ENCODE data around the gene NUDT8.
"Not testable (repeated sequence)": the region's sequence is repeated elsewhere in the genome, so short reads cannot be mapped to it uniquely, and the experiment has no call there.

- not testable (repeated sequence) for TF ChIP-seq LEF1 (IDR thresholded peaks at IDR 0.05; ENCODE audit: borderline replicate concordance); SUZ12 (IDR thresholded peaks at IDR 0.05); SP1 (IDR thresholded peaks at IDR 0.05); FOXM1 (IDR thresholded peaks at IDR 0.05; ENCODE audit: borderline replicate concordance); TARDBP (IDR thresholded peaks at IDR 0.05); ARNT (IDR thresholded peaks at IDR 0.05); ZNF384 (IDR thresholded peaks at IDR 0.05); CTBP1 (IDR thresholded peaks at IDR 0.05; ENCODE audit: borderline replicate concordance); FOXA1 (IDR thresholded peaks at IDR 0.05); L3MBTL2 (conservative IDR thresholded peaks at IDR 0.05)
Measured at GRCh38 chr11:67597963-67598362, 31.8 kb downstream of the NUDT8 start.
